Neuronal stem cell (in vitro differentiated cells): ENCODE data around the gene PANK4.
"Not testable (repeated sequence)": the region's sequence is repeated elsewhere in the genome, so short reads cannot be mapped to it uniquely, and the experiment has no call there.

Source experiments
- DNase-seq: peaks from one replicate; pipeline ENCODE4 v3.0.0-alpha.2; 2013; ENCODE audit warnings: low spot score
- H2AFZ ChIP-seq: one replicate; pipeline ENCODE4 v1.6.1; 2013; ENCODE audit warnings: mild to moderate bottlenecking, low read length, inconsistent platforms
- H2AK5ac ChIP-seq: 2 replicates; pipeline ENCODE4 v1.6.1; 2013; ENCODE audit warnings: low read depth, mild to moderate bottlenecking, inconsistent platforms, low read length, moderate library complexity, mixed read lengths
- H2BK120ac ChIP-seq: 2 replicates; pipeline ENCODE4 v1.6.1; 2013; ENCODE audit warnings: low read depth, mild to moderate bottlenecking, inconsistent platforms, low read length, moderate library complexity, mixed read lengths
- H2BK12ac ChIP-seq: one replicate; pipeline ENCODE4 v1.6.1; 2013; ENCODE audit warnings: low read length, inconsistent platforms
- H2BK15ac ChIP-seq: 2 replicates; pipeline ENCODE4 v1.6.1; 2013; ENCODE audit warnings: mild to moderate bottlenecking, low read length, inconsistent platforms, mixed read lengths
- H2BK5ac ChIP-seq: one replicate; pipeline ENCODE4 v1.6.1; 2013; ENCODE audit warnings: inconsistent platforms, mild to moderate bottlenecking, low read length, moderate library complexity
- H3K14ac ChIP-seq: one replicate; pipeline ENCODE4 v1.6.1; 2013; ENCODE audit warnings: low read length, inconsistent platforms
- H3K18ac ChIP-seq: 2 replicates; pipeline ENCODE4 v1.6.1; 2013; ENCODE audit warnings: low read length, inconsistent platforms
- H3K23ac ChIP-seq: 2 replicates; pipeline ENCODE4 v1.6.1; 2013; ENCODE audit warnings: low read depth, mild to moderate bottlenecking, mixed read lengths, low read length, inconsistent platforms; ENCODE audit not compliant: poor library complexity
- H3K27ac ChIP-seq: replicated peaks from 3 replicates; pipeline ENCODE4 v1.5.1; 2013; ENCODE audit warnings: low read length, inconsistent platforms
- H3K27me3 ChIP-seq, 3 experiments: 2 replicates each; pipeline ENCODE4 v1.6.1; 2013; ENCODE audit warnings: low read length in 3 of 3, mild to moderate bottlenecking in 2 of 3, inconsistent platforms in 1 of 3, low read depth in 1 of 3, mixed read lengths in 1 of 3, moderate library complexity in 1 of 3; ENCODE audit not compliant: control insufficient read depth in 3 of 3, insufficient read depth in 3 of 3
- H3K36me3 ChIP-seq, 2 donors: replicated peaks in 1 of 2; 2 replicates each; pipeline ENCODE4 v1.6.1; 2013; ENCODE audit warnings: low read length in 2 of 2; ENCODE audit not compliant: control insufficient read depth in 2 of 2, insufficient read depth in 2 of 2
- H3K4ac ChIP-seq: 2 replicates; pipeline ENCODE4 v1.6.1; 2013; ENCODE audit warnings: inconsistent platforms, mild to moderate bottlenecking, low read length, moderate library complexity
- H3K4me1 ChIP-seq, 2 donors: 1 replicate in 1 of 2; 2 replicates in 1 of 2; pipeline ENCODE4 v1.6.1; 2013; ENCODE audit warnings: low read length in 2 of 2, low read depth in 1 of 2; ENCODE audit not compliant: control insufficient read depth in 2 of 2, insufficient read depth in 1 of 2
- H3K4me2 ChIP-seq: one replicate; pipeline ENCODE4 v1.6.1; 2013; ENCODE audit warnings: mild to moderate bottlenecking, low read length, inconsistent platforms; ENCODE audit not compliant: insufficient read depth, poor library complexity, severe bottlenecking
- H3K4me3 ChIP-seq, 2 donors: 2 replicates each; pipeline ENCODE4 v1.5.1; 2013; ENCODE audit warnings: low read length in 2 of 2, mild to moderate bottlenecking in 2 of 2, inconsistent platforms in 1 of 2, moderate library complexity in 1 of 2
- H3K79me1 ChIP-seq: one replicate; pipeline ENCODE4 v1.6.1; 2013; ENCODE audit warnings: low read depth, mild to moderate bottlenecking, inconsistent platforms, low read length, moderate library complexity
- H3K9ac ChIP-seq: one replicate; pipeline ENCODE4 v1.6.1; 2013; ENCODE audit warnings: mild to moderate bottlenecking, low read depth, low read length, inconsistent platforms; ENCODE audit not compliant: poor library complexity
- H3K9me3 ChIP-seq, 2 donors: replicated peaks in 1 of 2; 2 replicates each; pipeline versions ENCODE3 to v1.6.1; 2013; ENCODE audit warnings: low read length in 2 of 2, mild to moderate bottlenecking in 2 of 2, inconsistent platforms in 1 of 2, low read depth in 1 of 2, mixed read lengths in 1 of 2, moderate library complexity in 1 of 2; ENCODE audit not compliant: control insufficient read depth in 2 of 2, insufficient read depth in 1 of 2
- H4K8ac ChIP-seq: one replicate; pipeline ENCODE4 v1.6.1; 2013; ENCODE audit warnings: low read depth, mild to moderate bottlenecking, inconsistent platforms, low read length, moderate library complexity
- H4K91ac ChIP-seq: one replicate; pipeline ENCODE4 v1.6.1; 2013; ENCODE audit warnings: low read length, low read depth, mild to moderate bottlenecking, inconsistent platforms; ENCODE audit not compliant: poor library complexity
- WGBS, 2 donors: extraction: QIAGEN DNeasy Blood & Tissue Kit; methylation state at CpG; one replicate each; pipeline ENCODE4 v1.1.7; 2013; ENCODE audit warnings: missing lambda C conversion rate in 2 of 2, mixed read lengths in 1 of 2; ENCODE audit not compliant: insufficient read length in 2 of 2, insufficient replicate concordance in 1 of 2; ENCODE audit errors: extremely low coverage in 2 of 2; 5-methylcytosine and 5-hydroxymethylcytosine counted together

The PANK4 gene

GRCh38 chr1:2459102-2459753 is 67.2 kb downstream of the PANK4 start:
- not testable (repeated sequence) for H3K27ac ChIP-seq, H3K9ac ChIP-seq, H3K9me3 ChIP-seq, H4K8ac ChIP-seq, H3K79me1 ChIP-seq, H2BK15ac ChIP-seq, H4K91ac ChIP-seq, H3K4me2 ChIP-seq, H3K14ac ChIP-seq, H3K4ac ChIP-seq, H3K36me3 ChIP-seq, H3K4me3 ChIP-seq, H2AFZ ChIP-seq, H3K23ac ChIP-seq, DNase-seq
- Histone ChIP-seq H2AK5ac (peak overlapping the region; percentile 94), H3K4me1 (peaks cover 9 to 17% of the 10 kb centered on the region in 2 donors), H2BK120ac (peak overlapping the region; percentile 63), H2BK12ac (peak overlapping the region; percentile 73), H2BK5ac (peak overlapping the region; percentile 71), H3K27me3 (peaks cover 0 to 70% (median 0%) of the 10 kb centered on the region in 3 experiments), H3K18ac (peak overlapping the region; percentile 89)
- WGBS, 2 donors, result no CpG with 5 or more reads among the region's 16 CpGs

- Histone ChIP-seq H3K27ac (no peak overlapping the region), H3K4me3 (no peak overlapping the region), H3K4me2 (no peak overlapping the region), H4K91ac (no peak overlapping the region), H3K18ac (peak overlapping the region; percentile 83), H3K36me3 (no peaks in the 10 kb centered on the region), H3K79me1 (peaks cover 10% of the 10 kb centered on the region), H3K4me1 (peaks cover 6 to 17% of the 10 kb centered on the region in 2 donors), H4K8ac (peak overlapping the region; percentile 82), H2BK12ac (peak overlapping the region; percentile 58), H2AFZ (no peak overlapping the region), H3K4ac (no peak overlapping the region), H2BK120ac (no peak overlapping the region), H3K9ac (no peak overlapping the region), H2AK5ac (peak overlapping the region; percentile 94), H3K23ac (no peak overlapping the region), H3K27me3 (peaks cover 0 to 68% (median 0%) of the 10 kb centered on the region in 3 experiments), H2BK15ac (peak overlapping the region; percentile 58), H2BK5ac (peak overlapping the region; percentile 53), H3K14ac (peak overlapping the region; percentile 89), H3K9me3 (no peaks in the 10 kb centered on the region)
- WGBS, 2 donors, result no CpG with 5 or more reads among the region's 18 CpGs
- DNase-seq, result no peak
These were observed 67.7 kb downstream of the PANK4 start for GRCh38 chr1:2458687-2459086.
